Upper lobe of left lung (tissue), 6 donors: ENCODE measurements around the gene MUL1. TPM values are rescaled to one million over a fixed set of nuclear protein-coding genes. Genes with fewer than 3 reads are reported as not detected.

Source experiments
- ATAC-seq, 2 donors: fragments of 200-7000 bp; cut with Tn5 transposase; one replicate each; pipeline ENCODE4 v1.9.1; 2022; ENCODE audit warnings: mild to moderate bottlenecking in 2 of 2, moderate library complexity in 2 of 2; ENCODE audit not compliant: low FRiP score in 2 of 2
- DNase-seq, 2 donors: peaks; one replicate each; pipeline ENCODE4 v3.0.0-alpha.2; 2019 to 2020
- H3K27ac ChIP-seq, 4 donors: fragments of 200-600 bp; sonication (generic); one replicate each; pipeline ENCODE4 v1.5.1; 2016 to 2019
- H3K27me3 ChIP-seq, 4 donors: fragments of 200-600 bp; sonication (generic); one replicate each; pipeline ENCODE4 v1.5.1; 2017 to 2019
- H3K36me3 ChIP-seq, 4 donors: fragments of 200-600 bp; sonication (generic); one replicate each; pipeline ENCODE4 v1.5.1; 2016 to 2019
- H3K4me1 ChIP-seq, 4 donors: fragments of 200-600 bp; sonication (generic); one replicate each; pipeline ENCODE4 v1.5.1; 2018 to 2019
- H3K4me3 ChIP-seq, 4 donors: fragments of 200-600 bp; sonication (generic); one replicate each; pipeline ENCODE4 v1.5.1; 2017 to 2019; ENCODE audit warnings: mild to moderate bottlenecking in 2 of 4, moderate library complexity in 1 of 4
- H3K9me3 ChIP-seq, 4 donors: fragments of 200-600 bp; sonication (generic); one replicate each; pipeline ENCODE4 v1.5.1; 2018 to 2019
- EP300 ChIP-seq, 4 donors: sonication (generic); formaldehyde crosslinking; IDR thresholded peaks; one replicate each; pipeline ENCODE4 v1.5.1; 2017; ENCODE audit warnings: antibody characterized with exemption in 4 of 4, control low read depth in 2 of 4
- POLR2A ChIP-seq, 4 donors: fragments of 450-650 bp; IDR thresholded peaks; one replicate each; pipeline ENCODE4 v1.5.1; 2016 to 2017; ENCODE audit warnings: antibody characterized with exemption in 4 of 4, mild to moderate bottlenecking in 2 of 4
- POLR2AphosphoS5 ChIP-seq, 2 donors: sonication (generic); formaldehyde crosslinking; IDR thresholded peaks; one replicate each; pipeline ENCODE4 v1.5.1; 2017; ENCODE audit warnings: antibody characterized with exemption in 2 of 2
- WGBS, 2 donors: methylation state at CpG; one replicate each; pipeline ENCODE4 v1.1.5; 2017 to 2018; 5-methylcytosine and 5-hydroxymethylcytosine counted together
- total RNA-seq, 6 donors: library from RNA; depleted of rRNA in 4 of 6; stranded (reverse); fragments of >200 nt in 4 of 6; gene quantifications; one replicate each; pipeline versions ENCODE4 v1.1.0 to v1.2.1, GENCODE V29; 2016 to 2021
- TF ChIP-seq, protein P1 (sequence below), 6 experiments: fragments of 450-650 bp in 4 of 6; fragments of 200-600 bp in 2 of 6; sonication (generic) in 2 of 6; IDR thresholded peaks; one replicate each; pipeline ENCODE4 v1.5.1; 2016 to 2019; ENCODE audit warnings: antibody characterized with exemption in 6 of 6
- donor health status: DM: no; HTN: no; CAD: no; lungs with moderate emphysema.
- donor health status: DM: no; HTN: yes; CAD: no; lungs with severe emphysema.

The MUL1 gene
- total RNA-seq, 6 donors from 2014 or later: 15.7 to 39.3 (median 30.8) TPM

DNA sequence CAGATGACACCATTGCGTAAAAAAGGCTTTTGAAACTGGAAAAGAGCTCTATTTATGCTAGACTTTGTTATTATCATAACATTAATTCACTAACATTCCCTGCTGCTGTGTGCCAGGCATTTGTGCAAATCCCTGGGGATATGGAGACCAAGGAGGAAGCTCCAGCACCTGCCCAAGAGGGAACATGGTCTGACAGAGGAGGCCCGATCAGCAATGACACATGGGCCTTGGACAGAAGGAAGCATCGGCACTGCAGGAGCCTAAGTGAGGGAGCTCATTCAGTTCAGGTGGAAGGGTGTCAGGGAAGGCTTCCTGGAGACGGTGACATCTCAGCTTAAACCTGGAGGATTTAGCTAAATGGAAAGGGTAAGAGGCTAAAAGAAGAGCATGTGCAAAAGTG is 35.8 kb downstream of the MUL1 start:
- 83 to 87% methylated on average over 4 of the region's 4 CpGs for WGBS, 2 donors
- Histone ChIP-seq H3K4me3 (no peak overlapping the region), H3K9me3 (no peaks in the 10 kb centered on the region), H3K36me3 (no peaks in the 10 kb centered on the region), H3K27ac (no peak overlapping the region), H3K27me3 (peaks cover 0 to 13% (median 4%) of the 10 kb centered on the region in 4 donors), H3K4me1 (peaks cover 3 to 12% (median 10%) of the 10 kb centered on the region in 4 donors)
- DNase-seq: no peak
- ATAC-seq: no peak
- TF ChIP-seq POLR2AphosphoS5 (IDR thresholded peaks at IDR 0.05) (no peak), EP300 (IDR thresholded peaks at IDR 0.05) (no peak), POLR2A (IDR thresholded peaks at IDR 0.05) (no peak)
- TF ChIP-seq, protein P1, sequence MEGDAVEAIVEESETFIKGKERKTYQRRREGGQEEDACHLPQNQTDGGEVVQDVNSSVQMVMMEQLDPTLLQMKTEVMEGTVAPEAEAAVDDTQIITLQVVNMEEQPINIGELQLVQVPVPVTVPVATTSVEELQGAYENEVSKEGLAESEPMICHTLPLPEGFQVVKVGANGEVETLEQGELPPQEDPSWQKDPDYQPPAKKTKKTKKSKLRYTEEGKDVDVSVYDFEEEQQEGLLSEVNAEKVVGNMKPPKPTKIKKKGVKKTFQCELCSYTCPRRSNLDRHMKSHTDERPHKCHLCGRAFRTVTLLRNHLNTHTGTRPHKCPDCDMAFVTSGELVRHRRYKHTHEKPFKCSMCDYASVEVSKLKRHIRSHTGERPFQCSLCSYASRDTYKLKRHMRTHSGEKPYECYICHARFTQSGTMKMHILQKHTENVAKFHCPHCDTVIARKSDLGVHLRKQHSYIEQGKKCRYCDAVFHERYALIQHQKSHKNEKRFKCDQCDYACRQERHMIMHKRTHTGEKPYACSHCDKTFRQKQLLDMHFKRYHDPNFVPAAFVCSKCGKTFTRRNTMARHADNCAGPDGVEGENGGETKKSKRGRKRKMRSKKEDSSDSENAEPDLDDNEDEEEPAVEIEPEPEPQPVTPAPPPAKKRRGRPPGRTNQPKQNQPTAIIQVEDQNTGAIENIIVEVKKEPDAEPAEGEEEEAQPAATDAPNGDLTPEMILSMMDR (IDR thresholded peaks at IDR 0.05): no peak

DNA sequence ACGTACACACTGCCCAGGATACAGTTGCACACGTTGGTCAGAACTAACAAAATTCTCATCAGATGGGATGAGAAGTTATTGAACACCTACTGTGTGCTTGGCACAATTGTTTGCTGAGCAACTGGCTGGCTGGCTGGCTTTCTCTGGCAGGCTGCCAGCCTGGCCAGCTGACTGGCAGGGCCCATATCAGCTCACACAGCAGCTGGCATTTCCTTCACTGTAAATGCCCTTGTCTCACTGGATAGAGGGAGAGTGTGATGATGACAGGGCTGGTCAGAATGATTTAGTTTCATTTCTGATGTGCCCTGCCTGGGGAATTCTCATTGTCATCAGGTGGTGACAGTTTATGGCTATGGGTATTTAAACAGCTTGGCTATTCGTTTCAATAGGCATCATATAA is 37.8 kb downstream of the MUL1 start:
- no peaks in the 10 kb centered on the region for H3K4me1 ChIP-seq
- H3K27me3 ChIP-seq: no peaks in the 10 kb centered on the region
- WGBS, 2 donors: 56 to 62% methylated on average over 3 of the region's 3 CpGs
- no peak overlapping the region for H3K27ac ChIP-seq
- DNase-seq (no peak), ATAC-seq (no peak)
- no peak for TF ChIP-seq EP300 (IDR thresholded peaks at IDR 0.05)
- TF ChIP-seq POLR2AphosphoS5 (IDR thresholded peaks at IDR 0.05): no peak
- no peaks in the 10 kb centered on the region for H3K9me3 ChIP-seq
- H3K4me3 ChIP-seq: no peak overlapping the region
- H3K36me3 ChIP-seq: no peaks in the 10 kb centered on the region

DNA sequence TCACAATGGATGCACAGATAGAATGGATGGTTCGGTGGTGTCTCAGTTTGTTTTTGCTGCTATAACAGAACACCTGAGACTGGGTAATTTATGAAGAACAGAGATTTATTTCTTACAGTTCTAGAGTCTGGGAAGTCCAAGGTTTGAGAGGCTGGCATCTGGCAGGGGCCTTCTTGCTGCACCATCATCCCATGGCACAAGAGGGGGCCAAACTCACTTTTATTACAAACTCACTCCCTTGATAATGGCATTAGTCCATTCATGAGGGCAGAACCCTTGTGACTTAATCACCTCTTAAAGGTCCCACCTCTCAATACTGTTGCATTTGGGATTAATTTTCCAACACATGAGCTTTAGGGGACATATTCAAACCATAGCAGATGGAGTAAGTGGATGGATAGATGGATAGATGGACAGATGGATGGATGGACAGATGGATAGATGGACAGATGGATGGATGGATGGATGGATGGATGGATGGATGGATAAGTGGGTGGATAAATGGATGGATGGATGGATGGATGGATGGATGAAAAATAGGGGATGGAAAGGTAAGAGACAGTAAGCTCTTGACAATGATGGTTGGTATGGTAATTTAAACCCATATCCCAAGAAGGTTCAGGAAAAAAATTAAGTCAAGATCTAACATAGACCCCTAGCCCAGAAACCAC is 38.4 kb downstream of the MUL1 start:
- no peak for TF ChIP-seq EP300 (IDR thresholded peaks at IDR 0.05)
- no peak for TF ChIP-seq POLR2AphosphoS5 (IDR thresholded peaks at IDR 0.05)
- TF ChIP-seq POLR2A (IDR thresholded peaks at IDR 0.05): no peak
- TF ChIP-seq, protein P1 (IDR thresholded peaks at IDR 0.05): no peak
- DNase-seq (no peak), ATAC-seq (no peak)
- Histone ChIP-seq H3K4me3 (no peak overlapping the region), H3K27me3 (no peaks in the 10 kb centered on the region), H3K9me3 (no peaks in the 10 kb centered on the region), H3K36me3 (no peaks in the 10 kb centered on the region), H3K27ac (no peak overlapping the region), H3K4me1 (no peaks in the 10 kb centered on the region)
- WGBS, 2 donors: 89 to 95% methylated on average over 1 of the region's 1 CpG

DNA sequence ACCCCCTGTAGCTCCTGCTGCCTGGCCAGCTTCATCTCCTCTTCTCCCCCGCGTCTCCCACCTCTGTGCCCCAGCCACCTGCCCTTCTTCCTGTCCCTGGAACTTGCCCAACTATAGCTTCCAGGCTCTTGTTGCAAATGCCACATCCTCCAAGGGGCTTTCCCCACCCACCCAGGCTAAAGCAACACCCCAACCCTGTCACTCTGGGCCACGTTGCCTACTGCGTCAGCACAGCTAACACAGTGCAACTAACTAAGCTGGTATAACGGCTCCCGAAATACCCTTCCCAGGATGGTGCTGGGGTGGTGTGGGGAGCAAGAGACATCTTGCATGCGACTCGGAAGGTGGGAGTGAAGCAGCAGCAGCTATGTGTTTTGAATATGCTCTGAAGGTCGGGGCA is 41.7 kb downstream of the MUL1 start:
- H3K27ac ChIP-seq: no peak overlapping the region
- TF ChIP-seq, protein P1 (IDR thresholded peaks at IDR 0.05): no peak
- TF ChIP-seq POLR2A (IDR thresholded peaks at IDR 0.05) (no peak), POLR2AphosphoS5 (IDR thresholded peaks at IDR 0.05) (no peak), EP300 (IDR thresholded peaks at IDR 0.05) (no peak)
- H3K27me3 ChIP-seq: no peaks in the 10 kb centered on the region
- DNase-seq (no peak), ATAC-seq (no peak)
- 64 to 65% methylated on average over 9 of the region's 9 CpGs for WGBS, 2 donors
- no peak overlapping the region for H3K4me3 ChIP-seq
- no peaks in the 10 kb centered on the region for H3K9me3 ChIP-seq
- no peaks in the 10 kb centered on the region for H3K36me3 ChIP-seq
- H3K4me1 ChIP-seq: no peaks in the 10 kb centered on the region

DNA sequence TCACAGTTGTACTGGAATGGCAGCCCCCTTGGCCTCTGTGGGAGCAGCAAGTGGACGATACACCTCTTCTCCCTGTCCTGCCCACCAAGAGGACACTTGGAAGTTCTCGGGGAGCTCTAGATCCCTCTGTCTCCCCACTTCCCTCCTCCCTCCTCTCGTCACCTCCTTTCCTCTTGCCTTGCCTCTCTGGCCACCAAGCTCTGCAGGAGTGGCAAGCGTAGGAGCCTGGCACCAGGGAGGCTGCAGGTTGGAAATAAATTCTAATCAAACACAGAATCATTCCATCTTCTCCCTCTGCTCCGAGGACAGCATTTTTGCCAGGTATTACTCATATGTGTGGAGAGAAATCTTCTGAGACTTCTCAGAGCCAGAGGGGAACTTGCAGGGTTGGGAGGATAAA is 42.8 kb downstream of the MUL1 start:
- 68 to 70% methylated on average over 5 of the region's 5 CpGs for WGBS, 2 donors
- DNase-seq (no peak), ATAC-seq (no peak)
- Histone ChIP-seq H3K27ac (no peak overlapping the region), H3K4me3 (no peak overlapping the region), H3K4me1 (no peaks in the 10 kb centered on the region), H3K27me3 (no peaks in the 10 kb centered on the region), H3K36me3 (no peaks in the 10 kb centered on the region), H3K9me3 (no peaks in the 10 kb centered on the region)
- TF ChIP-seq, protein P1 (IDR thresholded peaks at IDR 0.05): no peak
- no peak for TF ChIP-seq POLR2AphosphoS5 (IDR thresholded peaks at IDR 0.05)
- no peak for TF ChIP-seq POLR2A (IDR thresholded peaks at IDR 0.05)
- TF ChIP-seq EP300 (IDR thresholded peaks at IDR 0.05): no peak
